SHP77 (cell line): ENCODE measurements around the gene HNRNPU.
A peak's percentile ranks its signal among the peaks of the same experiment; 100 is the strongest.

Source experiments
- DNase-seq, 2 experiments: peaks; one replicate each; lab custom pipeline; 2025; lab: John Stamatoyannopoulos, UW

HNRNPU gene

DNA sequence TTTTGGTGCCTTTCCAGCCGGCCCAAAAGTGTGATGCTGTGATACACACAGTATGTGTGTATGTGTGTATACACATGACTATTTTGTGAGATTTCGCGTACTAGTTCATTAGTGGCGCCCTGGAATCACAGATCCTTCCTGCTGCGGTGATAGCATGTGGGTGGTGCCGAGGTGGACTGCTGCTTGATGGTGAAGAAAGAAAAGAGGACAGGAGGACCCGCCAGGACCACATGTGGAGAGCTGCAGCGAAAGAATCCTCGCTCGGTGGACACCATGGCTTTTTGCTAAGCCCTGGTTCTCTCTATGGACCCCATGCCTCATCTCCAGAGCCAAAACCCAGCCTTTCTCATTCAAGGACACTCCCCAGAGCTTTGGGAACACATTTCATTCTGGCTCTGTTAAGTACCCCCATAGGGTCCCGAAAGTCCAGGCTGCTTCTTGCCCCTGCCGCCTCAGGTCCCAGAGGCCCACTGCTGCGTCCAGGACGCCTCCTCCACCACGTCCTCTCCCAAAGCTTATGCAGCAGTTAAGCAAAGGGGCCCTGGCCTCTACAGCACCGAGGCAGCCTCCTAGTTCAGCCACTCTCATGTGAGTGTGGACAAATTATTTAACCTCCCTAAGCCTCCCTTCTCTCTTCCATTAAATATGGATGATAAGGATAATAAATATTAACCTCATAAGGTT is 61.6 kb downstream of the HNRNPU start:
- DNase-seq, result no peak

GRCh38 chr1:244802041-244802440 is 62.3 kb downstream of the HNRNPU start:
- DNase-seq, result no peak

DNA sequence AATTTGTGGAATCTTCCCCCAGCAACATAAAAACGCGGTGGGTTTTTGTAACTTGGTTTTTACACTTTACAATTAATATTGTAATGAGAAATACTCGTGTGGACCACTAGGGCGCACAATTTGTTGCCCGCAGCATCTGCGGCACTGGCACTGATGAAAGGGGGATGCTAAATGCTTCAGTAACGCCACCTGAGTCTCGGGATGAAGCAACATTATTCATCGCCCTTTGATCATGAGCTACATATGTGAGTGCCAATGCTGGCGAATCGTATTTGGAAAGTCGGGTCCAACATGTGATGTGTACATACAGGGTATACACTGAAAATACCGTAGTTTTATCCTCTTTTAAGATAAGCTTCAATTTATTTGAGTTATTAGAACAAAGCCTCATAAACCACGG is 63.1 kb downstream of the HNRNPU start:
- DNase-seq, result peak; percentile 25 to 60

GRCh38 chr1:244800821-244801220 is 63.5 kb downstream of the HNRNPU start:
- DNase-seq, result no peak
